Muscle of leg (tissue), 11 donors: Measurements from ENCODE around the gene RTN4IP1. TPM values are rescaled to one million over a fixed set of nuclear protein-coding genes. Genes with fewer than 3 reads are reported as not detected.

Experiments
- DNase-seq: peaks from one replicate; pipeline ENCODE4 v3.0.0; 2013
- H3K27ac ChIP-seq: one replicate; pipeline ENCODE4 v1.5.1; 2013; ENCODE audit warnings: mild to moderate bottlenecking, low read length, control low read depth
- H3K27me3 ChIP-seq: one replicate; pipeline ENCODE4 v1.6.1; 2013; ENCODE audit warnings: low read length; ENCODE audit not compliant: control insufficient read depth, insufficient read depth
- H3K36me3 ChIP-seq: one replicate; pipeline ENCODE4 v1.6.1; 2013; ENCODE audit warnings: low read length; ENCODE audit not compliant: control insufficient read depth, insufficient read depth
- H3K4me1 ChIP-seq: one replicate; pipeline ENCODE4 v1.6.1; 2013; ENCODE audit warnings: low read length; ENCODE audit not compliant: control insufficient read depth, insufficient read depth
- H3K4me3 ChIP-seq: one replicate; pipeline ENCODE4 v1.5.1; 2013; ENCODE audit warnings: low read length, control low read depth
- H3K9me3 ChIP-seq: replicated peaks from 2 replicates; pipeline ENCODE4 v1.6.1; 2013; ENCODE audit warnings: low read depth, low read length; ENCODE audit not compliant: control insufficient read depth
- WGBS: methylation state at CpG from one replicate; pipeline ENCODE4 v1.1.5; 2013; ENCODE audit warnings: missing lambda C conversion rate; ENCODE audit not compliant: insufficient coverage; 5-methylcytosine and 5-hydroxymethylcytosine counted together
- polyA plus RNA-seq, 8 donors: library from polyadenylated mRNA; unstranded; fragments of 120-200 nt; gene quantifications; one replicate each; pipeline versions ENCODE4 v1.2.1 to v1.2.3, GENCODE V29; 2013; ENCODE audit warnings: inconsistent platforms in 1 of 8, low replicate concordance in 1 of 8; ENCODE audit not compliant: insufficient read length in 8 of 8, insufficient read depth in 1 of 8
- total RNA-seq: library from RNA; stranded (reverse); fragments of 120-200 nt; gene quantifications from one replicate; pipeline ENCODE4 v1.2.4, GENCODE V29; 2013

RTN4IP1 gene
- total and polyA plus RNA-seq, 9 donors: 5.9 to 8.3 (median 7.1) TPM

DNA sequence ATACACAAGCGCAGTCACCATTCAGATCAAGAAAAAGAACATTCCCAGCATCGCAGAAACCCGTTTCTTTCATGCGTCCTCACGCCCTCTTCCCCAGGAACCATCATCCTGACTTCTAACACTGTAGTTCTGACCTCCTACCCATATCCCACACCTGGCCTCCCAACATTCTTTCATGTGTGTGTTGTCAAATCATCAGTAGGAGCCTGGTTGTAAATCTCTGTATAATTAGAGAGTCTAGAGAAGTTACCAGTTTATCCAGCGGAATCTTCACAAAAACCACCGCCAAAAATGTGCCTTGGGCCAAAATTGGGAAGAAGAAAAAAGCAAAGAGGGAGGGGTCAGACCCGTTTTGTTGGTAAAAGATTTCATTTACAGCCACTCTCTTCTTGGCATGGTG, 91.6 kb downstream of the RTN4IP1 start:
- Histone ChIP-seq H3K27me3 (peaks cover 2% of the 10 kb centered on the region), H3K4me3 (no peak overlapping the region), H3K4me1 (no peaks in the 10 kb centered on the region), H3K27ac (no peak overlapping the region), H3K36me3 (no peaks in the 10 kb centered on the region), H3K9me3 (no peaks in the 10 kb centered on the region)
- DNase-seq: no peak
- 80% methylated on average over 5 of the region's 8 CpGs for WGBS

DNA sequence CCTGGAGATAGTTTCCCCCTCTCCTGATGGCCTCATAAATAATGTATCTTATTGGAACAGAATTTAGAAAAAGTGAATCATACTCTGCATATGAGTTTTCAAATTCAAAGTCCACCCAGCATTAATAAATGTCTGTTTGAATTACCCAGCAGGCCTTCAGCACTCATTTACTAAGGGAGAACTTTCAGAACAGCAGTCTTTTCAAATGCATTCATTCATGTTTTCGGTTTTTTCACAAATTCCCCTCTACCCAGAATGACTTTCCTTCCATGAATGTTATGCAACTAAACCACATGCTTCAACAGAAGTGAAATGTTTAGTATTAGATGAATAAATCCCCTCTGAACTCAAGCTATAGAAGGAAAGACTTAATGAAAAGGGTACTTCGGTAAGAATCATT, 92.4 kb downstream of the RTN4IP1 start:
- no CpG with 5 or more reads among the region's 2 CpGs for WGBS
- Histone ChIP-seq H3K4me1 (no peaks in the 10 kb centered on the region), H3K4me3 (no peak overlapping the region), H3K27me3 (peaks cover 2% of the 10 kb centered on the region), H3K36me3 (no peaks in the 10 kb centered on the region), H3K9me3 (no peaks in the 10 kb centered on the region), H3K27ac (no peak overlapping the region)
- DNase-seq: no peak

GRCh38 chr6:106536357-106536756, 92.9 kb downstream of the RTN4IP1 start:
- no peak overlapping the region for H3K27ac ChIP-seq
- H3K4me3 ChIP-seq: no peak overlapping the region
- no peaks in the 10 kb centered on the region for H3K4me1 ChIP-seq
- H3K27me3 ChIP-seq: peaks cover 2% of the 10 kb centered on the region
- H3K36me3 ChIP-seq: no peaks in the 10 kb centered on the region
- no peak for DNase-seq
- H3K9me3 ChIP-seq: no peaks in the 10 kb centered on the region
- WGBS: no CpG with 5 or more reads among the region's 1 CpG

DNA sequence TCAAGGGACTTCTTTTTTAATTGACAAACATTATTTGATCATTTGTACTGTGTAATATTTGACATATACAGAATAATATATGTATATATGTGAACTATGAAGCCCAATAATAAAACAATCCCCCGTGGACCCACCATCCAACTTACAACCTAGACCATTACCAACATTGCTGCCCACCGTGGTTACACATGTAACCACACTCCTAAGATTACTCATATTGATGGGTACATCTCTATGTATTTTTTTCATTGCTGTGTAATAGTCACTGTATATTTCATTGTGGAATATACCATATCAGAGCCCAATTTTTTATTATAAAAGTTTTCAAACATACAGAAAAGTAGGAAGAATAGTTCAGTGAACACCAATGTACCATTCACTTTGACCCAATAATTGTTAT, 94.3 kb downstream of the RTN4IP1 start:
- Histone ChIP-seq H3K9me3 (no peaks in the 10 kb centered on the region), H3K27me3 (peaks cover 2% of the 10 kb centered on the region), H3K36me3 (no peaks in the 10 kb centered on the region), H3K4me3 (no peak overlapping the region), H3K27ac (no peak overlapping the region), H3K4me1 (no peaks in the 10 kb centered on the region)
- DNase-seq: no peak
- WGBS: no CpG with 5 or more reads among the region's 2 CpGs

- Histone ChIP-seq H3K4me1 (no peaks in the 10 kb centered on the region), H3K4me3 (no peak overlapping the region), H3K27ac (no peak overlapping the region), H3K27me3 (peaks cover 2% of the 10 kb centered on the region), H3K36me3 (no peaks in the 10 kb centered on the region), H3K9me3 (no peaks in the 10 kb centered on the region)
- no peak for DNase-seq
- no CpG with 5 or more reads among the region's 2 CpGs for WGBS
Measured at GRCh38 chr6:106534564-106534982, 94.7 kb downstream of the RTN4IP1 start.

GRCh38 chr6:106534004-106534403, 95.3 kb downstream of the RTN4IP1 start:
- WGBS: no CpG with 5 or more reads among the region's 1 CpG
- no peaks in the 10 kb centered on the region for H3K36me3 ChIP-seq
- H3K9me3 ChIP-seq: no peaks in the 10 kb centered on the region
- H3K27me3 ChIP-seq: peaks cover 2% of the 10 kb centered on the region
- no peak overlapping the region for H3K27ac ChIP-seq
- no peak overlapping the region for H3K4me3 ChIP-seq
- H3K4me1 ChIP-seq: no peaks in the 10 kb centered on the region
- no peak for DNase-seq

DNA sequence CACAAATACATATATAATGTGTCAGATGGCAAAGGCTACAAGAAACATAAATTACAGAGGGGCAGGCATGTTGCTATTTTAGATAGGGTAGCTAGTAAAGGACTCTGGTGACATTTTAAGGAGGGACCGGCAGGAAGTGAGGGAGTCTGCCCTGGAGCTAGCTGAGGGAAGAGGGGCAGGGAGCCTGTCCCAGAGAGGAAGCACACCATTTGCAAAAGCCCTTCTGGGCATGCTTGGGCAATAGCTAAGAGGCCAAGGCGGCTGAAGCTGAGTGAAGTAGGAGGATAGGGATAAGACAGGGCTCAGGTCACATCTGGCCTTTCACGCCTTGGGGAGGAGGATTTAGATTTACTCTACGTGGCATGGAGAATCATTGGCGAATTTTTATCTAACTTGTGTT, 96.2 kb downstream of the RTN4IP1 start:
- H3K36me3 ChIP-seq: no peaks in the 10 kb centered on the region
- DNase-seq: no peak
- H3K4me3 ChIP-seq: no peak overlapping the region
- no peak overlapping the region for H3K27ac ChIP-seq
- WGBS: 40% methylated on average over 4 of the region's 5 CpGs
- H3K27me3 ChIP-seq: peaks cover 2% of the 10 kb centered on the region
- H3K4me1 ChIP-seq: no peaks in the 10 kb centered on the region
- no peaks in the 10 kb centered on the region for H3K9me3 ChIP-seq

GRCh38 chr6:106530502-106530901, 98.8 kb downstream of the RTN4IP1 start:
- WGBS: no CpG with 5 or more reads among the region's 1 CpG
- Histone ChIP-seq H3K9me3 (no peaks in the 10 kb centered on the region), H3K4me3 (no peak overlapping the region), H3K27ac (no peak overlapping the region), H3K36me3 (no peaks in the 10 kb centered on the region), H3K4me1 (no peaks in the 10 kb centered on the region), H3K27me3 (peaks cover 2% of the 10 kb centered on the region)
- DNase-seq: no peak

DNA sequence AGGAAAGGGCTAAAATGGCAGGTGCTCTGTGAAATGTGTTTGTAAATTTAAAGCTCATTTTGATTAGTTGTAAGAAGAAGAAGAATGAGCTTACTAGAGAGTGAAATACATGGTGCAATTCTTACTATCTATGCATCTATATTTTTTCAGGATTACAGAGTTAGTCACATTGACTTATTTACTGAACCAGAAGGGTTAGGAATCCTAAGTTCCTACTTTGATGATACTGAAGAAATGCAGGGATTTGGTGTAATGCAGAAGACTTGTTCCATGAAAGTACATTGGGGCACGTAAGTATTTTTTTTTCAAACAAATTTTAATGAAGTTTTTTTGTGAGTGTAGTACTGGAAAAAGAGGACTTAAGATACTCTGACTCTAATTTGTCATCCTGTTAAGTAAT, 99.3 kb downstream of the RTN4IP1 start:
- Histone ChIP-seq H3K36me3 (no peaks in the 10 kb centered on the region), H3K9me3 (no peaks in the 10 kb centered on the region), H3K4me3 (no peak overlapping the region), H3K27ac (no peak overlapping the region), H3K27me3 (peaks cover 2% of the 10 kb centered on the region), H3K4me1 (no peaks in the 10 kb centered on the region)
- no CpG with 5 or more reads among the region's 1 CpG for WGBS
- no peak for DNase-seq

DNA sequence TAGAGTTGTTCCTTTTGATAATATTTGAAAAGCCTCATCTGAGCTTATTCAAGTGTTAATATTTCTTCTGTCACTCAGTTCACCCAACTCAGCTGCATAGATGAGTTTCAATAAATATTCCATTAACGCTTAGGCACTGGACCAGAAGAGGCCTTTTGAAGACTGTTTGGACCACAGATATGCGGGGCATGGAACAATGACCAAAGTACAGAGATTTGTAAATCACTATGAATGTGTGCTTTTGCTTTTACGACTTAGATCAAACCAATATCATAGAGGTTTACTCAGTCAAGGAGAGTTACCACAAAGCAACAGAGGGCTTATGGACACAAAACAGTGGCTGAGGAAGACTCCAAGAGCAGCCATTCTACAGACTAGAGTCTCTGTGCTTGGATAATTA, 99.9 kb downstream of the RTN4IP1 start:
- Histone ChIP-seq H3K27me3 (peaks cover 2% of the 10 kb centered on the region), H3K36me3 (no peaks in the 10 kb centered on the region), H3K4me3 (no peak overlapping the region), H3K27ac (no peak overlapping the region), H3K9me3 (no peaks in the 10 kb centered on the region), H3K4me1 (no peaks in the 10 kb centered on the region)
- WGBS: 100% methylated on average over 1 of the region's 3 CpGs
- no peak for DNase-seq

DNA sequence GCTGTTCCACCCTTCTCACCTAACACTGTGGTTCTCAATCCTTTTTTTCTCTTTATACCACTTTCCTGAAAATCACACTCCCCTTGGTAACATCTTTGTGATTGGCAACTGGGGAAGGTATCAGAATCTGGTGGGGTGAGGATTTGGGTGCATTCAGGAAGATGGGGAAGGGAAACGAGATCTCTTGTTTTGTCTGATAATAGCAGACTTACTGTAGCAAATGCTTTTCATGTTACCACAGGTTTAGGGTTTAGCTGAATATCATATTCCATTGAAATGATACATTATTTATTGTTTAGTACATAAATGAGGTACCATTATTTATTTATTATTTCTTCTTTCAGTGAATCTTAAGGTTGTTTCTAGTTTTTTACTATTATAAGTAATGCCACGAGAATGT, 100.8 kb downstream of the RTN4IP1 start:
- no peak overlapping the region for H3K4me3 ChIP-seq
- H3K27me3 ChIP-seq: peaks cover 2% of the 10 kb centered on the region
- H3K9me3 ChIP-seq: no peaks in the 10 kb centered on the region
- H3K36me3 ChIP-seq: no peaks in the 10 kb centered on the region
- H3K27ac ChIP-seq: no peak overlapping the region
- no CpG with 5 or more reads among the region's 2 CpGs for WGBS
- H3K4me1 ChIP-seq: no peaks in the 10 kb centered on the region
- no peak for DNase-seq
